ENCODE results near the gene DEPDC4. TPM values are rescaled to one million over a fixed set of nuclear protein-coding genes. Genes with fewer than 3 reads are reported as not detected.

DEPDC4 gene
- polyA plus RNA-seq, 2 of the 4 experiments (the other 2 are of a cell fraction) = 2.8 to 6.3 TPM

DNA sequence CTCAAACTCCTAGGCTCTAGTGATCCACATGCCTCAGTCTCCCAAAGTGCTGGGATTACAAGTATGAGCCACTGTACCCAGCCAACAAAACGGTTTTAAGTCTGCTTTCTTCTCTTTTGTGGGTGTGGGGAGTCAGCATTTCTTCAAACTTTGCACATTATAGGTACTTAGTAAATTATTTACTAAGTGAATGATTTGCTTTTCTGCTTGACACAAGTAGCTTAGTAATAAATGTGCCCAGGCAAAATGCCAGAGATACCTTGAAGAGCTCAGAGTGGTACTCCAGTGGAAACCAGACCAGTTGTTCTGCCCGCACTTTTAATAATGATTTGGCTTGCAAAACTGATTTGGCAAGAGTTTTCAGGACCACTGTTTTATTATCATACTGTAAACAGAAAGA lies 15.0 kb downstream of the DEPDC4 start:
- ChIA-PET POLR2A (no interaction called here), CTCF (no interaction called here)
- no peaks in the 10 kb centered on the region for H3K9me3 ChIP-seq
- 20% methylated on average over 2 of the region's 2 CpGs for WGBS (ENCODE audit: missing lambda C conversion rate)
- peak overlapping the region; percentile 69 for H3K4me2 ChIP-seq
- DNase-seq (ENCODE audit: low read depth in 1 of 2, low spot score in 1 of 2) = peak in 1 of 2 experiments; percentile 45
- peak overlapping the region in 1 of 2 experiments; percentile 52; a peak in 1 of 6 replicates for H3K27ac ChIP-seq
- TF ChIP-seq JUN (IDR thresholded peaks at IDR 0.05) (no peak), HOXB13 (CRISPR knock-in tag; IDR thresholded peaks at IDR 0.05; ENCODE audit: low read depth) (no peak), EP300 (IDR thresholded peaks at IDR 0.05) (no peak), HDAC2 (IDR thresholded peaks at IDR 0.05) (no peak), POLR2A (IDR thresholded peaks at IDR 0.05; ENCODE audit: low read length) (no peak), CBX8 (IDR thresholded peaks at IDR 0.05) (no peak), RAD21 (conservative IDR thresholded peaks at IDR 0.05 in 1 of 2, IDR thresholded peaks at IDR 0.05 in 1 of 2) (no peak)
- TF ChIP-seq, protein P1, sequence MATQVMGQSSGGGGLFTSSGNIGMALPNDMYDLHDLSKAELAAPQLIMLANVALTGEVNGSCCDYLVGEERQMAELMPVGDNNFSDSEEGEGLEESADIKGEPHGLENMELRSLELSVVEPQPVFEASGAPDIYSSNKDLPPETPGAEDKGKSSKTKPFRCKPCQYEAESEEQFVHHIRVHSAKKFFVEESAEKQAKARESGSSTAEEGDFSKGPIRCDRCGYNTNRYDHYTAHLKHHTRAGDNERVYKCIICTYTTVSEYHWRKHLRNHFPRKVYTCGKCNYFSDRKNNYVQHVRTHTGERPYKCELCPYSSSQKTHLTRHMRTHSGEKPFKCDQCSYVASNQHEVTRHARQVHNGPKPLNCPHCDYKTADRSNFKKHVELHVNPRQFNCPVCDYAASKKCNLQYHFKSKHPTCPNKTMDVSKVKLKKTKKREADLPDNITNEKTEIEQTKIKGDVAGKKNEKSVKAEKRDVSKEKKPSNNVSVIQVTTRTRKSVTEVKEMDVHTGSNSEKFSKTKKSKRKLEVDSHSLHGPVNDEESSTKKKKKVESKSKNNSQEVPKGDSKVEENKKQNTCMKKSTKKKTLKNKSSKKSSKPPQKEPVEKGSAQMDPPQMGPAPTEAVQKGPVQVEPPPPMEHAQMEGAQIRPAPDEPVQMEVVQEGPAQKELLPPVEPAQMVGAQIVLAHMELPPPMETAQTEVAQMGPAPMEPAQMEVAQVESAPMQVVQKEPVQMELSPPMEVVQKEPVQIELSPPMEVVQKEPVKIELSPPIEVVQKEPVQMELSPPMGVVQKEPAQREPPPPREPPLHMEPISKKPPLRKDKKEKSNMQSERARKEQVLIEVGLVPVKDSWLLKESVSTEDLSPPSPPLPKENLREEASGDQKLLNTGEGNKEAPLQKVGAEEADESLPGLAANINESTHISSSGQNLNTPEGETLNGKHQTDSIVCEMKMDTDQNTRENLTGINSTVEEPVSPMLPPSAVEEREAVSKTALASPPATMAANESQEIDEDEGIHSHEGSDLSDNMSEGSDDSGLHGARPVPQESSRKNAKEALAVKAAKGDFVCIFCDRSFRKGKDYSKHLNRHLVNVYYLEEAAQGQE (IDR thresholded peaks at IDR 0.05) = no peak
- FAIRE-seq = no peak
- no peak overlapping the region for H3K4me3 ChIP-seq
- peak in 1 of 2 experiments; percentile 57; a peak in 3 of 6 replicates for ATAC-seq
- H3K4me1 ChIP-seq = peaks cover 13% of the 10 kb centered on the region

DNA sequence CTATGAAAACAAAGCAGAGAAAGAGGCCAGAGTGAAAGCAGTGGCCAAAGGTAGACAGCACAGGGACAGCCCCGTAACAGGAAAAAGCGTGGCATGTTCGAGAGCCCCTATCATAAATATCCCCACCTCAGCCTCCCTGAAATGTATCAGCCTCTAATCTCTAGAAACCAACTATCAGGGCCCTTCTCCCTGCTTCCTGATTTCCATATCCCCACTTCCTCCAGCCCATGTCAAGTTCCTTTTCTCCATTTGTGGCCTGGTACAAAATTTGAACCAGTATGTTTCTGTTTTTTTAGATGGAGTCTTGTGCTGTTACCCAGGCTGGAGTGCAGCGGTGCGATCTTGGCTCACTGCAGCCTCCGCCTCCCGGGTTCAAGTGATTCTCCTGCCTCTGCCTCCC lies 16.9 kb downstream of the DEPDC4 start:
- 90% methylated on average over 7 of the region's 7 CpGs for WGBS (ENCODE audit: missing lambda C conversion rate)

More for the DNA sequence above, 16.9 kb downstream of the DEPDC4 start:
- Histone ChIP-seq H3K4me3 (no peak overlapping the region), H3K9me3 (no peaks in the 10 kb centered on the region), H3K27ac (no peak overlapping the region), H3K4me2 (no peak overlapping the region), H3K4me1 (peaks cover 13% of the 10 kb centered on the region)
- TF ChIP-seq KDM5A (IDR thresholded peaks at IDR 0.05) (no peak), EP300 (IDR thresholded peaks at IDR 0.05) (no peak), NR3C1 (IDR thresholded peaks at IDR 0.05) (no peak), JUNB (IDR thresholded peaks at IDR 0.05) (no peak), EHF (CRISPR knock-in tag; IDR thresholded peaks at IDR 0.05) (no peak), NFE2L2 (conservative IDR thresholded peaks at IDR 0.05; ENCODE audit: low read length) (no peak), CBX2 (IDR thresholded peaks at IDR 0.05; ENCODE audit: borderline replicate concordance, low read depth) (no peak), HOXB13 (CRISPR knock-in tag; IDR thresholded peaks at IDR 0.05; ENCODE audit: low read depth) (no peak), ZSCAN20 (CRISPR knock-in tag; IDR thresholded peaks at IDR 0.05) (no peak), KDM1A (IDR thresholded peaks at IDR 0.05; ENCODE audit: low read depth) (no peak), BHLHE40 (IDR thresholded peaks at IDR 0.05; ENCODE audit: low read depth, low read length) (no peak), MAFK (IDR thresholded peaks at IDR 0.05; ENCODE audit: partially characterized antibody) (no peak), JUN (IDR thresholded peaks at IDR 0.05) (no peak), RARB (CRISPR knock-in tag; IDR thresholded peaks at IDR 0.05) (no peak), GATA3 (IDR thresholded peaks at IDR 0.05; ENCODE audit: borderline replicate concordance) (no peak), FOSB (CRISPR knock-in tag; IDR thresholded peaks at IDR 0.05) (no peak), MYC (IDR thresholded peaks at IDR 0.05; ENCODE audit: borderline replicate concordance, low read length) (no peak)
- TF ChIP-seq, protein P2, sequence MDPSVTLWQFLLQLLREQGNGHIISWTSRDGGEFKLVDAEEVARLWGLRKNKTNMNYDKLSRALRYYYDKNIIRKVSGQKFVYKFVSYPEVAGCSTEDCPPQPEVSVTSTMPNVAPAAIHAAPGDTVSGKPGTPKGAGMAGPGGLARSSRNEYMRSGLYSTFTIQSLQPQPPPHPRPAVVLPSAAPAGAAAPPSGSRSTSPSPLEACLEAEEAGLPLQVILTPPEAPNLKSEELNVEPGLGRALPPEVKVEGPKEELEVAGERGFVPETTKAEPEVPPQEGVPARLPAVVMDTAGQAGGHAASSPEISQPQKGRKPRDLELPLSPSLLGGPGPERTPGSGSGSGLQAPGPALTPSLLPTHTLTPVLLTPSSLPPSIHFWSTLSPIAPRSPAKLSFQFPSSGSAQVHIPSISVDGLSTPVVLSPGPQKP (IDR thresholded peaks at IDR 0.05; ENCODE audit: low read depth, low read length) = no peak
- TF ChIP-seq, protein P3, sequence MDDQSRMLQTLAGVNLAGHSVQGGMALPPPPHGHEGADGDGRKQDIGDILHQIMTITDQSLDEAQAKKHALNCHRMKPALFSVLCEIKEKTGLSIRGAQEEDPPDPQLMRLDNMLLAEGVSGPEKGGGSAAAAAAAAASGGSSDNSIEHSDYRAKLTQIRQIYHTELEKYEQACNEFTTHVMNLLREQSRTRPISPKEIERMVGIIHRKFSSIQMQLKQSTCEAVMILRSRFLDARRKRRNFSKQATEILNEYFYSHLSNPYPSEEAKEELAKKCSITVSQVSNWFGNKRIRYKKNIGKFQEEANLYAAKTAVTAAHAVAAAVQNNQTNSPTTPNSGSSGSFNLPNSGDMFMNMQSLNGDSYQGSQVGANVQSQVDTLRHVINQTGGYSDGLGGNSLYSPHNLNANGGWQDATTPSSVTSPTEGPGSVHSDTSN (IDR thresholded peaks at IDR 0.05) = no peak
- TF ChIP-seq, protein P4, sequence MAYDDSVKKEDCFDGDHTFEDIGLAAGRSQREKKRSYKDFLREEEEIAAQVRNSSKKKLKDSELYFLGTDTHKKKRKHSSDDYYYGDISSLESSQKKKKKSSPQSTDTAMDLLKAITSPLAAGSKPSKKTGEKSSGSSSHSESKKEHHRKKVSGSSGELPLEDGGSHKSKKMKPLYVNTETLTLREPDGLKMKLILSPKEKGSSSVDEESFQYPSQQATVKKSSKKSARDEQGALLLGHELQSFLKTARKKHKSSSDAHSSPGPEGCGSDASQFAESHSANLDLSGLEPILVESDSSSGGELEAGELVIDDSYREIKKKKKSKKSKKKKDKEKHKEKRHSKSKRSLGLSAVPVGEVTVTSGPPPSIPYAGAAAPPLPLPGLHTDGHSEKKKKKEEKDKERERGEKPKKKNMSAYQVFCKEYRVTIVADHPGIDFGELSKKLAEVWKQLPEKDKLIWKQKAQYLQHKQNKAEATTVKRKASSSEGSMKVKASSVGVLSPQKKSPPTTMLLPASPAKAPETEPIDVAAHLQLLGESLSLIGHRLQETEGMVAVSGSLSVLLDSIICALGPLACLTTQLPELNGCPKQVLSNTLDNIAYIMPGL (CRISPR knock-in tag; IDR thresholded peaks at IDR 0.05; ENCODE audit: borderline replicate concordance) = no peak
- ChIA-PET CTCF (no interaction called here), POLR2A (no interaction called here)
- FAIRE-seq (no peak), DNase-seq (ENCODE audit: low read depth in 1 of 2, low spot score in 1 of 2) (no peak), ATAC-seq (no peak)
